Activated naive CD4-positive, alpha-beta T cell (primary cell): Measurements from ENCODE around the gene LYG1.

ENCODE experiments used
- DNase-seq, 4 experiments: peaks; one replicate each; lab custom pipeline; 2025; lab: John Stamatoyannopoulos, UW

LYG1 gene

DNA sequence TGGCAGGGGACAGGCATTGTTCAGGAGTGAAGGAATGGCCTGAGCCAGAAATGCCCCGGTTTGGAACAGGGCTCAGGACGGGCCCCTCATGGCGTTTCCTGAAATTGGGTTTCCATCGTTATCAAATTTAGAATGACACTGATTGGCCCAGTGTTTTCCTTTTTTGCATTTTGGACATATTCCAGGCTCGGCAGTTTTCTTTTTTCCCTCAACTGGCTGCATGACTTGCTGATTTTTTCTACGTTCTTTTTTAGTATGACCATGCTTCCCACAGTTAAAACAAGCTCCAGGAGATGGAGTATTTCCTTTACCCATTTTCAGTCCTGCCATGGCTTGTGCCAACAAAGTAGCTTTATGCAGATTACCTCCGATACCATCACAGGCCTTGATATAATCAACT is 25.1 kb downstream of the LYG1 start:
- DNase-seq, result no peak

DNA sequence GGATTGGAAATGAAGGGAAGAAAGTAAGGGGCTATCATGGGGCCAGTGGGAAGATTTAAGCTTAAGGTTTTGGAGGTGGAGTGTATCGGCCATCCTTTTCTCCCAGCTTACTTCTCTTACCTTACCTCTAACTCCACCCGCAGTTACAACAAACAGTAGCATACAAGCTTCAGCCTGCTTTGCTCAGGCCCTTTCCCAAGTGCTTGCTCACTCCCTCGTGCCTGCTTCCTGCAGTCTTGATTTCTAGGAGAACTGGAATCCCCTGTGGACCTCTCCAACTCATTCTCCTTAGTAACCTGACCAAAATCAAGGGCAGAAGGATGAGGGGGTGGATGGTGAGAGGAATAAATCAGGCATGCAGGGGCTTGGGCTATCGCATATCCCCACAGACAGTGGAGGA is 39.8 kb downstream of the LYG1 start:
- DNase-seq, result no peak

- DNase-seq, result no peak
Observed at GRCh38 chr2:99260184-99260583, 40.8 kb downstream of the LYG1 start.

DNA sequence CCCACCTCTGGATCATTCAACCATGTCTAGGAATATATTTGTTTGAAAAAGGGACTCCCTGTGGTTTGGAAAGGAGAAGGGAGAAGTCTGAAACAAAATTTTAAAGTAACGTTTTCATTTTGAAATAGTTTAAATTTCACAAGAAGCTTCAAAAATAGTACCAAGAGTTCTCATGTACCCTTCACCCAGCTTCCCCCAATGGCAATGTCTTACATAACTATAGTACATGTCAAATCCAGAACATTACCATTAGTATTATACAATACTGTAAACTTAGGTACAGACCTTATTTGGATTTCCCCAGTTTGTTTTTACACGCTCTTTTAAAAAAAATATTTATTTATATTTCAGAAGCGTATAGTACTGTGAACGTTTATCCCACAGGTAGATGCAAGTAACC is 41.5 kb downstream of the LYG1 start:
- no peak for DNase-seq

DNA sequence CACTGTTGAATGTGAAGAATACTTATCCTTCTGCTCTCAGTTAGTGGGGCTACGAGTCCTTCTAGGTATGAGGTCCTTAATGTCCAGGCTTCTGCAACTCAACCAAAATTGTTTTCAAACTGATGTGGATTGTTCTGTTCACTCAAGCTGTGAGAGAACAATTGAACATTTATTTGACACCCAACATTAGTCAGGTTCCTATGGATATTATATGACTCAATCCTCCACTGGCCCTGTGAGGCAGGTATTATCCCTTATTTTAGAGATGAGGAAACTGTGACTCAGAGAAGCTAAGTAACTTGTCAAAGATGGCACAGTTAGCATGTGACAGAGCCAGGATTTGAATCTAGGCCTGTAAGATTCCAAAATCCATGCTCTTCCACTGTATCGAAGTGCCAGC is 44.3 kb downstream of the LYG1 start:
- DNase-seq, result no peak

GRCh38 chr2:99255491-99256318 is 45.3 kb downstream of the LYG1 start, which contains the start of gene LYG2:
TSS of gene LYG2 (minus strand) at chr2:99255666. CDS start at chr2:99254260, 1,406 bp downstream.
- no peak for DNase-seq

- no peak for DNase-seq
Observed at GRCh38 chr2:99249951-99250350, 51.0 kb downstream of the LYG1 start.

DNA sequence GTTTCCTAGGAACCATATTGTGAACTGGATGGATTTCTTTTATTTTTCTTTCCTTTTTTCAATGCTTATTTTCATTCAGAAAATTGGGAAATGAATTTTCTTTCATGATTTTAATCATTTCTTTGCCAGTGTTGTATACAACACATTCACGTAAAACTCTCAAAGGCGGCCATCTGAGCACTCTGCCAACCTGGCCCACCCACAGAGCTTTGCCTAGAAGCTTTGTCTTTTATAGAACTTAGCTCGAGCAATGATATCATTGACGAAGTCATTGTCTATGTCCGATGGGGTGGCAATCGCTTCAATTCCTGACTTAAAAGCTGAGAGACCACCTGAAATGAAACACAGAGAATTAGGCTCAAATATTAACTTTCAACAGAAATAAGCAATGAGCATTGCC is 58.8 kb downstream of the LYG1 start:
- DNase-seq, result no peak

- no peak for DNase-seq
Observed at GRCh38 chr2:99240431-99240830, 60.6 kb downstream of the LYG1 start.

- DNase-seq, result no peak
Observed at GRCh38 chr2:99238599-99238998, 62.4 kb downstream of the LYG1 start.
